Suprapubic skin (tissue), 3 donors: ENCODE results near the gene RTTN.

ENCODE experiments used
- POLR2AphosphoS5 ChIP-seq, 3 donors: sonication (generic); formaldehyde crosslinking; IDR thresholded peaks; one replicate each; pipeline ENCODE4 v1.6.1; 2017; ENCODE audit warnings: antibody characterized with exemption in 3 of 3
- TF ChIP-seq, protein P1 (sequence below), 2 donors: fragments of 200-600 bp in 1 of 2; fragments of 450-650 bp in 1 of 2; sonication (generic) in 1 of 2; IDR thresholded peaks; one replicate each; pipeline ENCODE4 v1.5.1; 2016 to 2019; ENCODE audit warnings: antibody characterized with exemption in 2 of 2, mild to moderate bottlenecking in 1 of 2, moderate library complexity in 1 of 2

DNA sequence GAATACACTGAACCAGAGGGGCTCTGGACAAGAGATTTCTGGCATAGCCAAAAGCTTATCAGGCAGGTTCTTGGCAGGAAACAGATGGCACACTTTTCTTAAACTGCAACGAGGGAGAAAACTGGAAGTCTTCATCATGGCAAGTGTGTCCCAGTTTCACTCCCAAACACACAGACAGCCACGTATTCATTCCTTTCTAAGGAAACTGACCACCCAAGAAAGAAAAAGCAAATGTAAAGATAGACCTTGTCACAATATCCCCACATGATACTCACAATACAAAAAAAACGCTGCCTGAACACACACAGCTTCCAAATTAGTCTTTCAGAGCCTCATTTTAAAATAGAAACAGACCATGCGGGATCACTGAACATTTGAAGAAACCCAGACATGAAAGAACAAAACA lies 40.6 kb upstream of the RTTN start:
- TF ChIP-seq, protein P1, sequence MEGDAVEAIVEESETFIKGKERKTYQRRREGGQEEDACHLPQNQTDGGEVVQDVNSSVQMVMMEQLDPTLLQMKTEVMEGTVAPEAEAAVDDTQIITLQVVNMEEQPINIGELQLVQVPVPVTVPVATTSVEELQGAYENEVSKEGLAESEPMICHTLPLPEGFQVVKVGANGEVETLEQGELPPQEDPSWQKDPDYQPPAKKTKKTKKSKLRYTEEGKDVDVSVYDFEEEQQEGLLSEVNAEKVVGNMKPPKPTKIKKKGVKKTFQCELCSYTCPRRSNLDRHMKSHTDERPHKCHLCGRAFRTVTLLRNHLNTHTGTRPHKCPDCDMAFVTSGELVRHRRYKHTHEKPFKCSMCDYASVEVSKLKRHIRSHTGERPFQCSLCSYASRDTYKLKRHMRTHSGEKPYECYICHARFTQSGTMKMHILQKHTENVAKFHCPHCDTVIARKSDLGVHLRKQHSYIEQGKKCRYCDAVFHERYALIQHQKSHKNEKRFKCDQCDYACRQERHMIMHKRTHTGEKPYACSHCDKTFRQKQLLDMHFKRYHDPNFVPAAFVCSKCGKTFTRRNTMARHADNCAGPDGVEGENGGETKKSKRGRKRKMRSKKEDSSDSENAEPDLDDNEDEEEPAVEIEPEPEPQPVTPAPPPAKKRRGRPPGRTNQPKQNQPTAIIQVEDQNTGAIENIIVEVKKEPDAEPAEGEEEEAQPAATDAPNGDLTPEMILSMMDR (IDR thresholded peaks at IDR 0.05): no peak
- TF ChIP-seq POLR2AphosphoS5 (IDR thresholded peaks at IDR 0.05): no peak
